ENCODE results near the gene CHN1.

GRCh38 chr2:174996622-174997021 is 8.6 kb downstream of the CHN1 start:
- TF ChIP-seq CTCF (IDR thresholded peaks at IDR 0.05) (no peak), POLR2A (IDR thresholded peaks at IDR 0.05) (no peak)

Data from thyroid gland (tissue), 4 donors.